ENCODE results near the gene N4BP2L2.
A peak's percentile ranks its signal among the peaks of the same experiment; 100 is the strongest.

Gene N4BP2L2

GRCh38 chr13:32455594-32455903 lies 83.0 kb downstream of the N4BP2L2 start:
- no peak for DNase-seq

- DNase-seq: no peak
Measured at GRCh38 chr13:32454886-32455593, 83.6 kb downstream of the N4BP2L2 start.

DNA sequence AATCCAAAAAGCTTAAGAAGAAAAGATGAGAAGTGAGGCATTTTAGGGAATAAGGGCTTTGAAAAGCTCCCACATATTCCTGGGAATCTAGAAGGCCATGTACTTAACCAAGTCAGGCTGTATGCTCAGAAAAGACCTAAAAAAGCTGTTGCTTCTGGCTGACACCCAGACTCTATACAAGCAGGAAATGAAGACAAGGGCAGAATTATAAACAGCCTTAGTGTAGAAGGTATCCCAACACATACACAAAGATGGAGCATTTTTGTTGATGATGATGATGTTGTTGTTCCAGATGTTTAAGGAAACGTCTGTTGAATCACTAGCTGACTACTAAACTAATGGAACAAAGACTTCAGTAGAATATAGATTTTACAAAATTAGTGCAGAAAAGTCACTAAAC lies 84.6 kb downstream of the N4BP2L2 start:
- no peak for DNase-seq

GRCh38 chr13:32448972-32449371 lies 89.6 kb downstream of the N4BP2L2 start:
- DNase-seq: no peak

DNA sequence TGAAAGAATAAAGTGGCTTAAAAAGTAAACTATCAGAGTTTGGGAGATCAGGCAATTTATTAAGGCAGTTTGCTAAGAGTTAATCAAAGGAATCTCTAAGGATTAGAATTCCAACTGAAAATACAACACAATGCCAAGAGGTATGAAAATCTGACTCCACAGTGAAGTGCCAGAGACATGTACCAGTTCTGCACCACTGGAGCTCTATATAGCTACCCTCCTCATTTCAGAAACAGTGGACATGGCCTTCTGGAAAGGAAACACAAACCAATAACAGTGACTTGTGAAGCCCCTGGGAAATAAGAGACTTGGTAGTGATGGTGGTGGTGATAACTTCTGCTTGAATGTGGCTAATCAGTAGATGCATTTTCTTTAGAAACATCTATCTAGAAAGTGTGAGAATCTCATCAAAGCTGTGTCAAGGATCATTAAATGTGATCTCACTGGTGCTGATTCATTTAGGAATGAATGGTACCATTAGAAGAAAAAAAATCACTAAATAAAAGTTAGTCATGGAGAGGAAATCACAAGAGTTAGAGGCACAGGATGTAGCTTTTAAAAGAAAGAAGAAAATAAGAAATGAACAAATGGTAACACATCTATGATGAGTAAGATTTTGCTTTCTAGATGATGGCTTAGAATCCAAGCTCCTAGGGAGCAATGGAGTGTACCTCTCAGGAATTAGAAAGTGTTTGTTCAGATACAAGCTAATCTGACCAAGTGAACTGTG lies 90.5 kb downstream of the N4BP2L2 start:
- DNase-seq: no peak

GRCh38 chr13:32446773-32447465 lies 91.7 kb downstream of the N4BP2L2 start:
- DNase-seq: no peak

DNA sequence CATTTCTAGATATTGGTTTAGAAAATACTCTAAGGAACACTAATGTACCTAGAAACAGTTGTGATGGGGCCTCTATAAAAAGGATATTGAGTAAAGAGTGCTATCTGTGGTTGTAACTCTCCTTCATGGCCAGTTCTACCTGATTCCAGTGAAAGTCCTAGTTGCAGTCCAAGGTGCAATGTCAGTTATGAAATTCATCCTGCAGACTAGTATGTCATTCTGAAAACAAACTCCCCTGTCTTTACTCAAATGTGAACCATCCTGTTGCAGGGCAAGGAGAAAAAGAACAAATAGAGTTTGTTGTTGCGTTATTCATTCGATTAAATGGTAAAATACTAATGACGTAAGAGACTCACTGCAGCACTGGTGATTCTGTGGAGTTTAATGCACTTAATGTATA lies 92.4 kb downstream of the N4BP2L2 start:
- no peak for DNase-seq

DNA sequence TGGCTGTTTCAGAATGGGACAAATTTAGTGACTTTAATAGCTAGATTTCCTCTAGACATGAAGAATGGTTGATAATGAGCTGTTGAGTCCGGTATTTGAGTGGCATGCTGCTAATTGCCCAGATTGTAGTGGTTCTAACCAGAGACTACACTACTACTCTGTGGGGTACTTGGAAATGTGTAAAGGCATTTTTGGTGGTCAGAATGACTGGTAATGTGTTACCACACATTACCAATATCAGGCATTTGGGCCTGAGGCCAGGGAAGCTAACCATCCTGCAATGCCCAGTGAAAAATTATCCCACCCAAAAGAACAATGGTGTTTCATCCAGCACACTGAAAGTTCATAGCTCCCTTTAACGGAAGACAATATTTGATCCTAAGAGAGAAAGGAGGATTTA lies 93.1 kb downstream of the N4BP2L2 start:
- DNase-seq: no peak

DNA sequence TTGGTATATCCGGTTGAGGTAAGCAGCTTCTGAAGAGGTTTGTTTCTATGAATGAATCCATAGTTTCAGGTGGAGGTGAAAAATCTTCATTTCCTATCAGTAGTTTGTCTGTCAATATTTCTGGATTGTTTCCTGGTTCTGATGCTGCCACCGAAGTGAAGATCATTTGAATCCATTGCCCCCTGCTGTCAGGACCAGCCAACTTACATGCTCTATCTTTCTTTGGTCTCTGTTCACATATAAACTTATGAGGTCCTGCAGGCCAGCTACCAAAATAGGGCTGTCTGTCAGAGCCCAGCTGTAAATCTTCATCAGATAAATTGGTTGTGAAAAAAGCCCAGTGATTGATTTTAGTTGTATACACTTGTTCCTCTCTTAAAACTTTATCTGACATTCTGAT lies 95.5 kb downstream of the N4BP2L2 start:
- DNase-seq: peak in 4 of 6 experiments; percentile 16 to 29 (median 18)

GRCh38 chr13:32438871-32439270 lies 99.7 kb downstream of the N4BP2L2 start:
- DNase-seq: no peak

- DNase-seq: no peak
Measured at GRCh38 chr13:32432856-32433255, 105.7 kb downstream of the N4BP2L2 start.

GRCh38 chr13:32431361-32431760 lies 107.2 kb downstream of the N4BP2L2 start:
- no peak for DNase-seq

- DNase-seq: no peak
Measured at GRCh38 chr13:32430018-32430747, 108.4 kb downstream of the N4BP2L2 start.

- no peak for DNase-seq
Measured at GRCh38 chr13:32429433-32429909, 109.1 kb downstream of the N4BP2L2 start.

GRCh38 chr13:32428581-32429432 lies 109.8 kb downstream of the N4BP2L2 start:
- no peak for DNase-seq

DNA sequence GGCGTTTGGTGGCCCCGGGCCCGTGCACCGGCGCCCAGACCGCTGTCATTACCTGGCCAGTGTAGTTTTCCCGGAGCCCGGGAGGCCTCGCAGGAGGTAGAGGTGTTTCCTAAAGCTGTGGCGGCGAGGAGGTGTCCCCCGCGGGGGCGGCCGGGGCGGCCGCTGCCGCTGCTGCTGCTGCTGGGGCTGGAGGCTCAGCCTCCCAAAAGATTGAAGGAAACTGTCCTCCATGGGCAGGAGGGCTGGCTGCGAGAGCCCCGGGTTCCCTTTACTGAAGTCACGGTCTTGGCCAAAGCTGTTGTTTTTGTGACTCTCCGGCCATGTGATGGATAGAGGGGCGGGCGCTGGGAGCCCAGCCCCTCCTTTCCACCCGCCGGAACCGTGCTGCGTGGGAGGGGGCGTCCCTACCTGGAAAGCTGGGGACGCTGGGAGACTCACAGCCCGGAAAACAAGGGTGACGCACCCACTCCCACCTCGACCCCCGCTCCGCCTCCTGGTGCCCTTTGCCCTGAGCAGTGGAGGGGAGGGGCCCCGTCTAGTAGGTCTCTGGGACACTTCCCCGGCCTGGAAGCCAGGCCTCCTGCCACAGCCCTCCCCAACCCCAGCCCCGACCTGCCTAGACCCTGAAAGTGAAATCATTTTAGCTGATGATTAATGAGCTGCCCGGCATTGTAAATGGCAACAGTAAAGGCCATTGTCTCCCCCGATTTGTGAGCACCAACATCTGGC lies 110.6 kb downstream of the N4BP2L2 start, which contains the start of gene N4BP2L1:
Gene N4BP2L1 (minus strand): TSS at position 279 of the 729 bp plus-strand sequence. CDS start 48 bp downstream, at position 231.
- DNase-seq: peak; percentile 70 to 86 (median 75)

- peak; percentile 50 to 76 (median 56) for DNase-seq
Measured at GRCh38 chr13:32426990-32427851, 111.4 kb downstream of the N4BP2L2 start.

DNA sequence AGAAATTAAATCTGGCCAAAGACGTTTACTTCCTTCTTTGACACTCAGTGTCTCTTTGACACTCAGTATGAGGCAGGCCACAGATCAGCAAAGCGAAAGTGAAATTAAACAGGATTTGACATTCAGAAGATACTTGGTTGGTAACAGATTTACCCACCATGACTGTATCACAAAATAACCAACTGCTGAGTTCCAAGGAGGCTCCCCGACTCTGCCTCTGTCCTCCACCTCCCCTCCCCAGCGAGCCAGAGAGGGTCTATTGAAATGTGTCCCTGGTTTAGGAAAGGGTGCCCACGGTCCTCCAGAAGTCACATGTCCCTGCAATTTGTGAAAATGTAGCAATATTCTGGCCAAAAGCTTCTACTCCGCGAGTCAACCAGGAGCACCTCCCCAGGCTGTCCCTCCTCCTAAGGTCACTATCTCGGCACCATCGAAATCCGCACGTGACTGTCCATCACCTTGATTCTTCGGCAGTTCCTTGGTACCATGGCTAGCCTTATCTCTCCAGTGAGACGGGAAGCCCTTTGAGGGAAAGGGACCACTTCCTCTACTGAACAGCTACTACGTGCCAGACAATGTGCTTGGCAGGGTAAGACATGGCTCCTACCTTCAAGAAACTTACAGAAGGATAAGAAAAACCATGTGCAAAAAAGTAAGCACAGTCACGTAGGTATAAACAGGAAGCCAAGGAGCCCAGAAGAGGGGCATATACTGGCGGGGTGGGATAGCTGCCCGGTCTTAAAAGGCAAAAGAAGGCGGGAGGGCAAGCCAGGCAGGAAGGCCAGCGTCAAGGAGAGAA lies 112.2 kb downstream of the N4BP2L2 start:
- DNase-seq: peak; percentile 6 to 75 (median 44)

DNA sequence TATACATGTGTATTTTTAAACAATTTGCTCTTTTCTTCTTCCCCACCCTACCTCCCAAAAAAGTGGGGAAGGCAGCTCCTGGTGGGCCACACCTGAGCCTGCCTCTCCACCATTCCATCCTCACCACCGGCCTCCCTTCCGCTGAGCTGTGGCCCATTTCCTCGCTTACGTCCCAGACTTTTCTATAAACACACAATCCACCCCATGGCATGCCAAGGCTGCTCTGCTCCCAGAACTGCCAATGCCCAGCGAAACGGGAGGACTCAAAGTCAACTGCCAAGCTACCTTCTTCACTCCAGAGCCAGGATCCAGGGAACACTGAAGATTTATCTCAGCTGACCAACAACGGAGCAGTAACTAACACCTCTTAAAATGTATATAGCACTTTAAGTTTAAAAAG lies 113.4 kb downstream of the N4BP2L2 start:
- DNase-seq: no peak
